ENCODE results near the gene TRDN. TPM values are rescaled to one million over a fixed set of nuclear protein-coding genes. Genes with fewer than 3 reads are reported as not detected.

Gene TRDN
- total RNA-seq, 1 experiment from 2014 or later = 10.4 TPM

GRCh38 chr6:123456836-123457235 lies 179.9 kb downstream of the TRDN start:
- Histone ChIP-seq H3K23ac (ENCODE audit: insufficient read length, low read depth, low read length) (no peak overlapping the region), H2BK120ac (ENCODE audit: low read depth, low read length, poor library complexity, severe bottlenecking) (no peak overlapping the region), H3K27ac (ENCODE audit: insufficient read length, low read depth, low read length) (no peak overlapping the region), H4K91ac (ENCODE audit: insufficient read length, low read depth, low read length) (no peak overlapping the region), H3T11ph (ENCODE audit: low read length) (no peak overlapping the region), H3K4me2 (ENCODE audit: insufficient read depth, insufficient read length, low read length) (no peak overlapping the region), H4K20me1 (ENCODE audit: control insufficient read depth, insufficient read depth, insufficient read length) (no peaks in the 10 kb centered on the region), H2BK15ac (ENCODE audit: low read depth, low read length) (no peak overlapping the region), H4K8ac (replicated peaks; ENCODE audit: insufficient read length, low read depth, low read length) (no peak overlapping the region), H3K18ac (ENCODE audit: insufficient read length, low read depth, low read length) (no peak overlapping the region), H2BK20ac (ENCODE audit: low read depth, low read length, poor library complexity, severe bottlenecking) (no peak overlapping the region), H3K9me3 (ENCODE audit: control insufficient read depth, low read depth, low read length) (no peaks in the 10 kb centered on the region), H3K27me3 (ENCODE audit: insufficient read depth, low read length) (no peaks in the 10 kb centered on the region), H3K4ac (ENCODE audit: low read depth, low read length) (no peak overlapping the region), H2AFZ (ENCODE audit: low read length) (no peak overlapping the region), H3K4me1 (ENCODE audit: insufficient read depth, low read length) (no peaks in the 10 kb centered on the region), H2BK12ac (ENCODE audit: insufficient read length, low read depth, low read length) (no peak overlapping the region), H2BK5ac (ENCODE audit: insufficient read length, low read length) (no peak overlapping the region), H3K23me2 (ENCODE audit: insufficient read length, low read depth, low read length, poor library complexity, severe bottlenecking) (no peaks in the 10 kb centered on the region), H3K56ac (ENCODE audit: insufficient read length, low read depth, low read length) (no peak overlapping the region), H3K79me2 (ENCODE audit: insufficient read depth, low read length) (no peaks in the 10 kb centered on the region), H3K14ac (ENCODE audit: insufficient read depth, low read length) (no peak overlapping the region), H3K79me1 (ENCODE audit: insufficient read depth, low read depth, low read length, poor library complexity, severe bottlenecking) (no peaks in the 10 kb centered on the region), H2AK5ac (ENCODE audit: insufficient read length, low read length) (no peak overlapping the region), H3K9ac (ENCODE audit: extremely low read depth, insufficient read length, low read length) (no peak overlapping the region), H4K5ac (ENCODE audit: insufficient read length, low read depth, low read length) (no peak overlapping the region)
- H3K36me3 Mint-ChIP-seq (ENCODE audit: insufficient read depth in 1 of 3, low read depth in 3 of 3) = peaks cover 8 to 22% (median 11%) of the 10 kb centered on the region in 3 experiments
- no peak overlapping the region for H3K4me3 Mint-ChIP-seq
- H3K27ac Mint-ChIP-seq = no peak overlapping the region
- H3K27me3 Mint-ChIP-seq (ENCODE audit: low read depth) = no peaks in the 10 kb centered on the region; the same call in 1 of the 2 replicates
- no CpG with 5 or more reads among the region's 3 CpGs for WGBS (ENCODE audit: extremely low coverage, insufficient read length, low lambda C conversion rate)
- no peak for DNase-seq
- no peak for TF ChIP-seq CTCF (conservative IDR thresholded peaks at IDR 0.05)
- H3K9me3 Mint-ChIP-seq = peaks cover 19 to 30% of the 10 kb centered on the region in 2 experiments
- no peaks in the 10 kb centered on the region for H3K4me1 Mint-ChIP-seq
